ENCODE measurements around the gene ADGRD2.

Gene ADGRD2

GRCh38 chr9:124500796-124501611 is 50.8 kb downstream of the ADGRD2 start:
- Histone ChIP-seq H3K18ac (ENCODE audit: low read depth in 1 of 2, low read length in 2 of 2) (no peak overlapping the region), H4K91ac (ENCODE audit: low read length) (no peak overlapping the region), H3K4me3 (ENCODE audit: insufficient read depth in 1 of 2, low read depth in 1 of 2, low read length in 2 of 2) (no peak overlapping the region), H3K23ac (ENCODE audit: low read length in 2 of 2) (no peak overlapping the region), H3K27me3 (ENCODE audit: control insufficient read depth in 1 of 2, insufficient read depth in 1 of 2, low read length in 2 of 2) (peaks cover 91 to 96% of the 10 kb centered on the region in 2 experiments), H3K4me2 (ENCODE audit: low read length, poor library complexity, severe bottlenecking) (no peak overlapping the region), H3K36me3 (ENCODE audit: control insufficient read depth in 1 of 2, insufficient read depth in 2 of 2, low read depth in 1 of 2, low read length in 2 of 2) (no peaks in the 10 kb centered on the region), H4K8ac (ENCODE audit: low read length) (no peak overlapping the region), H2AK5ac (ENCODE audit: low read length, severe bottlenecking) (no peak overlapping the region), H3K27ac (ENCODE audit: low read length, poor library complexity, severe bottlenecking) (no peak overlapping the region), H3K9ac (ENCODE audit: low read length) (no peak overlapping the region), H2AFZ (ENCODE audit: low read depth, low read length) (no peak overlapping the region), H3K4me1 (ENCODE audit: control insufficient read depth, insufficient read depth, low read depth, low read length) (peaks cover 16% of the 10 kb centered on the region), H2BK15ac (ENCODE audit: low read depth, poor library complexity, severe bottlenecking) (no peak overlapping the region), H2BK120ac (ENCODE audit: low read depth, low read length) (no peak overlapping the region), H3K4ac (ENCODE audit: low read depth in 1 of 2, low read length in 2 of 2) (no peak overlapping the region), H2BK12ac (ENCODE audit: low read length in 2 of 2) (no peak overlapping the region), H2BK5ac (ENCODE audit: low read depth, low read length, poor library complexity, severe bottlenecking) (no peak overlapping the region), H3K79me1 (replicated peaks; ENCODE audit: low read length, poor library complexity, severe bottlenecking) (no peaks in the 10 kb centered on the region), H3K14ac (ENCODE audit: low read length in 2 of 2) (no peak overlapping the region), H3K9me3 (ENCODE audit: control insufficient read depth, low read length) (no peaks in the 10 kb centered on the region)
- no peak for DNase-seq
- 61% methylated on average over 12 of the region's 12 CpGs for WGBS

- H3K9me3 ChIP-seq (ENCODE audit: control insufficient read depth, low read length), result no peaks in the 10 kb centered on the region
- no peak overlapping the region for H2AFZ ChIP-seq (ENCODE audit: low read depth, low read length)
- no peak overlapping the region for H4K91ac ChIP-seq (ENCODE audit: low read length)
- H2BK15ac ChIP-seq (ENCODE audit: low read depth, poor library complexity, severe bottlenecking), result no peak overlapping the region
- H3K14ac ChIP-seq (ENCODE audit: low read length in 2 of 2), result no peak overlapping the region
- H3K4me3 ChIP-seq (ENCODE audit: insufficient read depth in 1 of 2, low read depth in 1 of 2, low read length in 2 of 2), result no peak overlapping the region
- H2AK5ac ChIP-seq (ENCODE audit: low read length, severe bottlenecking), result no peak overlapping the region
- H3K79me1 ChIP-seq (replicated peaks; ENCODE audit: low read length, poor library complexity, severe bottlenecking), result no peaks in the 10 kb centered on the region
- H3K27me3 ChIP-seq (ENCODE audit: control insufficient read depth in 1 of 2, insufficient read depth in 1 of 2, low read length in 2 of 2), result peaks cover 91% of the 10 kb centered on the region in 2 experiments
- no peak overlapping the region for H2BK12ac ChIP-seq (ENCODE audit: low read length in 2 of 2)
- H3K4me1 ChIP-seq (ENCODE audit: control insufficient read depth, insufficient read depth, low read depth, low read length), result peaks cover 14% of the 10 kb centered on the region
- no peaks in the 10 kb centered on the region for H3K36me3 ChIP-seq (ENCODE audit: control insufficient read depth in 1 of 2, insufficient read depth in 2 of 2, low read depth in 1 of 2, low read length in 2 of 2)
- H4K8ac ChIP-seq (ENCODE audit: low read length), result no peak overlapping the region
- no peak overlapping the region for H2BK120ac ChIP-seq (ENCODE audit: low read depth, low read length)
- H2BK5ac ChIP-seq (ENCODE audit: low read depth, low read length, poor library complexity, severe bottlenecking), result no peak overlapping the region
- no peak overlapping the region for H3K23ac ChIP-seq (ENCODE audit: low read length in 2 of 2)
- no peak overlapping the region for H3K4me2 ChIP-seq (ENCODE audit: low read length, poor library complexity, severe bottlenecking)
- no peak overlapping the region for H3K27ac ChIP-seq (ENCODE audit: low read length, poor library complexity, severe bottlenecking)
- no peak overlapping the region for H3K18ac ChIP-seq (ENCODE audit: low read depth in 1 of 2, low read length in 2 of 2)
- no peak overlapping the region for H3K9ac ChIP-seq (ENCODE audit: low read length)
- H3K4ac ChIP-seq (ENCODE audit: low read depth in 1 of 2, low read length in 2 of 2), result no peak overlapping the region
- 81% methylated on average over 8 of the region's 11 CpGs for WGBS
- no peak for DNase-seq
Measured at GRCh38 chr9:124501771-124502320, 51.6 kb downstream of the ADGRD2 start.

DNA sequence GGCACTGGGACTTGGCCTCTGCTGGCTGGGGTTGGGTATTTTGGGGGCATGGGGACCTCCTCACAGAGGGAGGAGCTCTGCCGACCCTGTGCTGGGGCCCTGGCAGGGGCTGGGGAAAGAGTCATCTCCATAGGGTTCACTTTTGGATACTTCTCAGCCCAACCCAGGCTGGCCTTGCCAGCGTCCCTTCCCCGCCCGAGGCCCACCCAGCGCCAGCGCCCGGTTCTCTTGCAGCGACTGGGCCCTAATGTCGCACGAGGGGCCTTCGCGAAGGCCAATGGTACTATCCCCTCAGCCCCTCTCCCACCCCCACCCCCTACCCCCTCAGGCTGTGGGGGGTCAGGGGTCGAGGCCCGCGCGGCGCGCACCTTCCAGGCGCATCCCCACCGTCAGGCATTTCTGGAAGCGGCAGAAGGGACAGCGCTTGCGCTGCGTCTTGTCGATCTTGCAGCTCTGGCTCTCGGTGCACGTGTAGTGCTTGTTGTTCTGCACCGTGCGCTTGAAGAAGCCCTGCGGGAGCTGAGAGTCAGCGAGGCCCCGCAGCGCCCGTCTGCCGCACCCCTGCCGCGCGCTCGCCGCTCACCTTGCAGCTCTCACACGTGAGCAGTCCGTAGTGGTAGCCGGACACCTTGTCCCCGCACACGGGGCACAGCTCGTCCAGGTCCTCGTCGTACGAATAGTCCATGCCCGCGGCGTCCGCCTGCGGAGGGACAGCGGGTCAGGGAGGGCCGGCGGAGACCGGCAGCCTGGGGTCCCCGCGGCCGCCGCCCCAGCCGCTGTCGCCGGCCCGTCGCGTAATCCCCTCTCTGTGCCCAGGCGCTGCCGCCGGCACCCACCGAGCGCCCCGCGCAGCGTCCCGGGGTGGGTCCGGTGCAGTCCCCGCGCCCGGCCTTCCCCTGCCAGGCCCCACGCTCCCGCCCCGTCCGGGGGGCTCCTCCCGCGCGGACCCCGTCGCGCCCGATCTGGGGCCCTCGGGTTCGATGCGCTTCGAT is 52.8 kb downstream of the ADGRD2 start:
- Histone ChIP-seq H2BK5ac (ENCODE audit: low read depth, low read length, poor library complexity, severe bottlenecking) (no peak overlapping the region), H2AK5ac (ENCODE audit: low read length, severe bottlenecking) (no peak overlapping the region), H2BK15ac (ENCODE audit: low read depth, poor library complexity, severe bottlenecking) (no peak overlapping the region), H3K9ac (ENCODE audit: low read length) (no peak overlapping the region), H2BK12ac (ENCODE audit: low read length in 2 of 2) (no peak overlapping the region), H3K9me3 (ENCODE audit: control insufficient read depth, low read length) (no peaks in the 10 kb centered on the region), H2AFZ (ENCODE audit: low read depth, low read length) (no peak overlapping the region), H3K79me1 (replicated peaks; ENCODE audit: low read length, poor library complexity, severe bottlenecking) (no peaks in the 10 kb centered on the region), H3K4me2 (ENCODE audit: low read length, poor library complexity, severe bottlenecking) (no peak overlapping the region), H4K8ac (ENCODE audit: low read length) (no peak overlapping the region), H3K27me3 (ENCODE audit: control insufficient read depth in 1 of 2, insufficient read depth in 1 of 2, low read length in 2 of 2) (peaks cover 81% of the 10 kb centered on the region in 2 experiments), H3K4ac (ENCODE audit: low read depth in 1 of 2, low read length in 2 of 2) (no peak overlapping the region), H3K23ac (ENCODE audit: low read length in 2 of 2) (no peak overlapping the region), H3K4me1 (ENCODE audit: control insufficient read depth, insufficient read depth, low read depth, low read length) (peaks cover 14% of the 10 kb centered on the region), H3K14ac (ENCODE audit: low read length in 2 of 2) (no peak overlapping the region), H4K91ac (ENCODE audit: low read length) (no peak overlapping the region), H3K18ac (ENCODE audit: low read depth in 1 of 2, low read length in 2 of 2) (no peak overlapping the region), H3K36me3 (ENCODE audit: control insufficient read depth in 1 of 2, insufficient read depth in 2 of 2, low read depth in 1 of 2, low read length in 2 of 2) (no peaks in the 10 kb centered on the region), H2BK120ac (ENCODE audit: low read depth, low read length) (no peak overlapping the region), H3K27ac (ENCODE audit: low read length, poor library complexity, severe bottlenecking) (no peak overlapping the region), H3K4me3 (ENCODE audit: insufficient read depth in 1 of 2, low read depth in 1 of 2, low read length in 2 of 2) (no peak overlapping the region)
- no peak for DNase-seq
- 15% methylated on average over 96 of the region's 96 CpGs for WGBS

All from mesenchymal stem cell (in vitro differentiated cells and primary cell).